SU-DHL-6 (cell line): Measurements from ENCODE around the gene TOGARAM2.
"Not testable (repeated sequence)": the region's sequence is repeated elsewhere in the genome, so short reads cannot be mapped to it uniquely, and the experiment has no call there.

Experiments used
- H2AFZ ChIP-seq: fragments of 200-600 bp; sonication (generic); 2 replicates; pipeline ENCODE4 v1.6.1; 2014; ENCODE audit warnings: low read depth, mild to moderate bottlenecking, moderate library complexity, mixed read lengths, antibody characterized with exemption, low read length; ENCODE audit not compliant: severe bottlenecking
- H3F3A ChIP-seq: fragments of 200-600 bp; shearing (Covaris generic); 2 replicates; pipeline ENCODE4 v1.6.0; 2016; ENCODE audit warnings: antibody characterized with exemption, mild to moderate bottlenecking; ENCODE audit not compliant: insufficient read depth
- H3K27ac ChIP-seq: fragments of 200-600 bp; sonication (generic); 2 replicates; pipeline ENCODE4 v1.5.1; 2016; ENCODE audit warnings: low read depth, mild to moderate bottlenecking, low read length, moderate library complexity, mixed read lengths
- H3K27me3 ChIP-seq: fragments of 200-600 bp; sonication (generic), shearing (Covaris generic); 2 replicates; pipeline ENCODE4 v1.6.0; 2014; ENCODE audit warnings: mild to moderate bottlenecking, low read length
- H3K36me3 ChIP-seq: fragments of 200-600 bp; sonication (generic); 2 replicates; pipeline ENCODE4 v1.6.1; 2014; ENCODE audit warnings: mild to moderate bottlenecking, low read length, mixed read lengths
- H3K4me2 ChIP-seq: fragments of 300-600, 200-600 bp; shearing (Covaris generic), sonication (generic); 2 replicates; pipeline ENCODE4 v1.6.0; 2014; ENCODE audit warnings: low read length, low read depth, mild to moderate bottlenecking; ENCODE audit not compliant: poor library complexity, severe bottlenecking
- H3K4me3 ChIP-seq: fragments of 200-600 bp; sonication (generic); 2 replicates; pipeline ENCODE4 v1.5.1; 2014; ENCODE audit warnings: antibody characterized with exemption, low read length, mild to moderate bottlenecking, mixed read lengths; ENCODE audit not compliant: insufficient read depth, poor library complexity, severe bottlenecking
- H3K79me2 ChIP-seq: fragments of 200-600 bp; sonication (generic); 2 replicates; pipeline ENCODE4 v1.6.1; 2014; ENCODE audit warnings: mild to moderate bottlenecking, low read length, moderate library complexity; ENCODE audit not compliant: insufficient read depth
- H3K9ac ChIP-seq: fragments of 200-600 bp; sonication (generic); 2 replicates; pipeline ENCODE4 v1.7.0; 2014; ENCODE audit warnings: mild to moderate bottlenecking, low read length
- H3K9me2 ChIP-seq: fragments of 200-600 bp; sonication (generic); replicated peaks from 2 replicates; pipeline ENCODE4 v1.6.1; 2014; ENCODE audit warnings: low read length; ENCODE audit not compliant: insufficient read depth
- H3K9me3 ChIP-seq: fragments of 200-600 bp; sonication (generic); 2 replicates; pipeline ENCODE4 v1.6.1; 2014; ENCODE audit warnings: low read length, mixed read lengths; ENCODE audit not compliant: insufficient read depth
- H4K20me1 ChIP-seq: fragments of 200-600 bp; sonication (generic); 2 replicates; pipeline ENCODE4 v1.6.1; 2014; ENCODE audit warnings: low read depth, mild to moderate bottlenecking, antibody characterized with exemption, low read length, moderate library complexity, mixed read lengths
- EZH2phosphoT487 ChIP-seq: fragments of 200-600 bp; sonication (generic), shearing (Covaris generic); conservative IDR thresholded peaks from 2 replicates; pipeline ENCODE4 v1.6.1; 2018; ENCODE audit warnings: mild to moderate bottlenecking, antibody characterized with exemption, low read length, moderate library complexity, mixed read lengths
- TF ChIP-seq, protein P1 (sequence below): fragments of 200-600 bp; sonication (generic); IDR thresholded peaks from one replicate; pipeline ENCODE4 v1.5.1; 2017; ENCODE audit warnings: antibody characterized with exemption, mild to moderate bottlenecking, low read length, moderate library complexity; ENCODE audit not compliant: insufficient read depth, poor library complexity, severe bottlenecking

The TOGARAM2 gene

DNA sequence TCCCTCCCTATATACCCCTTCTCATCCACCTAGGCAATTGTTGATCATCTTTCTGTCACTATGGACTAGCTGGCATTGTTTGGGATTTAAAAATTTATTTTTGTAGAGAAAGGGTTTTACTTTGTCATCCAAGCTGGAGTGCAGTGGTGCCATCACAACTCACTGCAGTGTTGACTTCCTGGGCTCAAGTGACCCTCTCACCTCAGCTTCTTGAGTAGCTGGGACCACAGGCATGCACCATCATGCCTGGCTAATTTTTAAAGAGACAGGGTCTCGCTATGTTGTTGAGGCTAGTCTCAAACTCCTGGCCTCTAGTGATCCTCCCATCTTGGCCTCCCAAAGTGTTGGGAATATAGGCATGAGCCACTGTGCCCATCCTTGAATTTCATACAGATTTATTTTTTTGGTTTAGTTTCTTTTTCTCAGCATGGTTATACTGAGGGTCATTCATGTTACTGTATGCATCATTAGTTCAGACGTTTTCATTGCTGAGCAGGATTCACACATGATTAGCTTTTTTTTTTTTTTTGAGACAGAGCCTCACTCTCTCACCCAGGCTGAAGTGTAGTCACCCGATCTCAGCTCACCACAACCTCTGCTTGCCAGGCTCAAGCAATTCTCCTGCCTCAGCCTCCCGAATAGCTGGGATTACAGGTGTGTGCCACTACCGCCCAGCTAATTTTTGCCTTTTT is 101.9 kb downstream of the TOGARAM2 start:
- H2AFZ ChIP-seq: no peak overlapping the region
- no peaks in the 10 kb centered on the region for H4K20me1 ChIP-seq
- H3K79me2 ChIP-seq: no peaks in the 10 kb centered on the region
- H3K4me2 ChIP-seq: no peak overlapping the region
- H3K36me3 ChIP-seq: no peaks in the 10 kb centered on the region
- no peaks in the 10 kb centered on the region for H3K9me2 ChIP-seq
- H3K4me3 ChIP-seq: no peak overlapping the region
- H3F3A ChIP-seq: no peaks in the 10 kb centered on the region
- no peaks in the 10 kb centered on the region for H3K27me3 ChIP-seq
- peaks cover 24% of the 10 kb centered on the region for H3K9me3 ChIP-seq
- no peak overlapping the region for H3K9ac ChIP-seq
- TF ChIP-seq EZH2phosphoT487: no peak
- TF ChIP-seq, protein P1, sequence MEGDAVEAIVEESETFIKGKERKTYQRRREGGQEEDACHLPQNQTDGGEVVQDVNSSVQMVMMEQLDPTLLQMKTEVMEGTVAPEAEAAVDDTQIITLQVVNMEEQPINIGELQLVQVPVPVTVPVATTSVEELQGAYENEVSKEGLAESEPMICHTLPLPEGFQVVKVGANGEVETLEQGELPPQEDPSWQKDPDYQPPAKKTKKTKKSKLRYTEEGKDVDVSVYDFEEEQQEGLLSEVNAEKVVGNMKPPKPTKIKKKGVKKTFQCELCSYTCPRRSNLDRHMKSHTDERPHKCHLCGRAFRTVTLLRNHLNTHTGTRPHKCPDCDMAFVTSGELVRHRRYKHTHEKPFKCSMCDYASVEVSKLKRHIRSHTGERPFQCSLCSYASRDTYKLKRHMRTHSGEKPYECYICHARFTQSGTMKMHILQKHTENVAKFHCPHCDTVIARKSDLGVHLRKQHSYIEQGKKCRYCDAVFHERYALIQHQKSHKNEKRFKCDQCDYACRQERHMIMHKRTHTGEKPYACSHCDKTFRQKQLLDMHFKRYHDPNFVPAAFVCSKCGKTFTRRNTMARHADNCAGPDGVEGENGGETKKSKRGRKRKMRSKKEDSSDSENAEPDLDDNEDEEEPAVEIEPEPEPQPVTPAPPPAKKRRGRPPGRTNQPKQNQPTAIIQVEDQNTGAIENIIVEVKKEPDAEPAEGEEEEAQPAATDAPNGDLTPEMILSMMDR: no peak
- no peak overlapping the region for H3K27ac ChIP-seq

DNA sequence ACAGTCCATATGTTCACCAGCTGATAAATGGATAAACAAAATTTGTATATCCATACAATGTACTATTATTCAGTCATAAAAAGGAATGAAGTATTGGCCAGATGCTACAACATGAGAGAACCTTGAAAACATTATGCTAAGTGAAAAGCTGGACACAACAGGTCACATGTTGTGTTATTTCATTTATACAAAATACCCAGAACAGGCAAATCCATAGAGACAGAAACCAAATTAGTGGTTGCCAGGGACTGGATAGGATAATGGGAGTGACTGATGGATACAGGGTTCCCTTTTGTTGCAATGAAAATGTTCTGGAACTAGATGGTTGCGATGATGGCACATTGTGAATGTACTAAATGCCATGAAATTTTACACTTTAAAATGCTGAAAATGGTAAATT is 103.5 kb downstream of the TOGARAM2 start:
- Histone ChIP-seq H3K4me2 (no peak overlapping the region), H3K9me3 (peaks cover 18% of the 10 kb centered on the region), H3F3A (no peaks in the 10 kb centered on the region), H3K27me3 (no peaks in the 10 kb centered on the region), H4K20me1 (no peaks in the 10 kb centered on the region), H3K36me3 (no peaks in the 10 kb centered on the region), H2AFZ (no peak overlapping the region), H3K79me2 (no peaks in the 10 kb centered on the region), H3K4me3 (no peak overlapping the region), H3K9ac (no peak overlapping the region), H3K9me2 (no peaks in the 10 kb centered on the region), H3K27ac (no peak overlapping the region)
- TF ChIP-seq EZH2phosphoT487: no peak
- TF ChIP-seq, protein P1: no peak

DNA sequence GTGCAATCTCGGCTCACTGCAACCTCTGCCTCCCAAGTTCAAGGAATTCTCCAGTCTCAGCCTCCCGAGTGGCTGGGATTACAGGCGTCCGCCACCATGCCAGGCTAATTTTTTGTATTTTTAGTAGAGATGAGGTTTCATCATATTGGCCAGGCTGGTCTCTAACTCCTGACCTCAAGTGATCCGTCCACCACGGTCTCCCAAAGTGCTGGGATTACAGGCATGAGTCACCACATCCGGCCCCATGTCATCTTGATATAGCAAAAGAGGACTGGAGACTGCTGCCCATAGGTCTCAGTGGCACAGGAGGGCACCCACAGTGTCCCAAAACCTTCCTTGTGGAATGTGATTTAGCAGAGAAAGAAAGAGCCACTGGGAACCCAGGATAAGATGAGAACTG is 109.2 kb downstream of the TOGARAM2 start:
- not testable (repeated sequence) for H3K9ac ChIP-seq, H3K9me2 ChIP-seq, H3F3A ChIP-seq, H3K27me3 ChIP-seq, H3K9me3 ChIP-seq, H2AFZ ChIP-seq, H3K4me3 ChIP-seq, H3K4me2 ChIP-seq, H4K20me1 ChIP-seq, H3K79me2 ChIP-seq, H3K27ac ChIP-seq, H3K36me3 ChIP-seq

DNA sequence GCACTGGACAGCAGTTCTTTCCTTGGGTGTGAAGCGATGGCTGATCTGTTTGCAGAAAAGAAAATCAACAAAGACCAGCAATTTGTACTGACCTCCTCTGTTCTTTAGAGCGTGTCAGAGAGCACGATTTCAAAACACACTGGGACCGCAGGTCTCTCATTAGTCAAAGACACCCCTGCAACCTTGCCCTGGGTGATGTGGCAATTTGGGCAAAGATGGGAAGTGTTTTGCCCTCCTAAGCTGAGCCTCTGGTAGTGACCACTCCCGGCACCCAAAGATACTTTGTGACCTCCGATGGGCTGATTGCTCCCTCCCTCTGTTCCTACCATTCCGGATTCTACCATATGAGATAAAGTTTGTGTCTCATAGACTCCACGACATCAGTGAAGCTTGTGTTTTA is 115.9 kb downstream of the TOGARAM2 start:
- Histone ChIP-seq H3K9me2 (no peaks in the 10 kb centered on the region), H3K79me2 (no peaks in the 10 kb centered on the region), H2AFZ (no peak overlapping the region), H3K9ac (no peak overlapping the region), H3K36me3 (no peaks in the 10 kb centered on the region), H3K27ac (no peak overlapping the region), H3K4me2 (no peak overlapping the region), H3K27me3 (no peaks in the 10 kb centered on the region), H3F3A (no peaks in the 10 kb centered on the region), H3K4me3 (no peak overlapping the region), H4K20me1 (no peaks in the 10 kb centered on the region), H3K9me3 (no peaks in the 10 kb centered on the region)
- TF ChIP-seq EZH2phosphoT487: no peak
- TF ChIP-seq, protein P1: no peak
